OCI-LY1 (cell line): ENCODE measurements around the gene SLC6A3.
A peak's percentile ranks its signal among the peaks of the same experiment; 100 is the strongest.

Experiments
- H2AFZ ChIP-seq: fragments of 200-600 bp; sonication (generic), shearing (Covaris generic); 2 replicates; pipeline ENCODE4 v1.6.0; 2014; ENCODE audit warnings: antibody characterized with exemption, mild to moderate bottlenecking, low read length
- H3F3A ChIP-seq: fragments of 200-600 bp; sonication (generic), shearing (Covaris generic); 2 replicates; pipeline ENCODE4 v1.6.0; 2014; ENCODE audit warnings: mild to moderate bottlenecking, antibody characterized with exemption, low read length, moderate library complexity; ENCODE audit not compliant: insufficient read depth
- H3K27ac ChIP-seq: fragments of 200-600 bp; sonication (generic); 2 replicates; pipeline ENCODE4 v1.5.1; 2014; ENCODE audit warnings: low read length, mixed run types, mild to moderate bottlenecking, low read depth; ENCODE audit not compliant: poor library complexity, severe bottlenecking
- H3K27me3 ChIP-seq: fragments of 200-600 bp; sonication (generic); 2 replicates; pipeline ENCODE4 v1.6.0; 2014; ENCODE audit warnings: antibody characterized with exemption, mild to moderate bottlenecking, low read length, moderate library complexity; ENCODE audit not compliant: insufficient read depth
- H3K36me3 ChIP-seq: fragments of 200-600 bp; sonication (generic); 2 replicates; pipeline ENCODE4 v1.6.1; 2014; ENCODE audit warnings: mild to moderate bottlenecking, antibody characterized with exemption, low read length, moderate library complexity, mixed read lengths; ENCODE audit not compliant: insufficient read depth
- H3K4me1 ChIP-seq: fragments of 200-600 bp; sonication (generic); 2 replicates; pipeline ENCODE4 v1.5.1; 2014; ENCODE audit warnings: mild to moderate bottlenecking, low read length, moderate library complexity; ENCODE audit not compliant: insufficient read depth, severe bottlenecking
- H3K4me2 ChIP-seq: fragments of 200-600 bp; sonication (generic), shearing (Covaris generic); 2 replicates; pipeline ENCODE4 v1.6.1; 2014; ENCODE audit warnings: low read length
- H3K4me3 ChIP-seq: fragments of 200-600 bp; sonication (generic); 2 replicates; pipeline ENCODE4 v1.5.1; 2014; ENCODE audit warnings: low read length, low read depth, mild to moderate bottlenecking, mixed read lengths; ENCODE audit not compliant: poor library complexity, severe bottlenecking
- H3K79me2 ChIP-seq: fragments of 200-600 bp; shearing (Covaris generic); 2 replicates; pipeline ENCODE4 v1.6.1; 2016; ENCODE audit warnings: mixed run types, low read length, mixed read lengths; ENCODE audit not compliant: insufficient read depth
- H3K9ac ChIP-seq: fragments of 200-600 bp; sonication (generic), shearing (Covaris generic); 2 replicates; pipeline ENCODE4 v1.6.1; 2014; ENCODE audit warnings: mild to moderate bottlenecking, low read length, mixed read lengths
- H3K9me2 ChIP-seq: fragments of 200-600 bp; sonication (generic), shearing (Covaris generic); 2 replicates; pipeline ENCODE4 v1.6.1; 2014; ENCODE audit warnings: low read depth, mild to moderate bottlenecking, low read length, mixed read lengths
- H3K9me3 ChIP-seq: fragments of 200-600 bp; shearing (Covaris generic); 2 replicates; pipeline ENCODE4 v1.6.1; 2014; ENCODE audit warnings: low read length, mixed read lengths
- H4K20me1 ChIP-seq: fragments of 200-600 bp; sonication (generic), shearing (Covaris generic); 2 replicates; pipeline ENCODE4 v1.6.0; 2016; ENCODE audit warnings: mild to moderate bottlenecking, low read length; ENCODE audit not compliant: insufficient read depth
- EZH2 ChIP-seq: fragments of 200-600 bp; sonication (generic), shearing (Covaris generic); IDR thresholded peaks from 2 replicates; pipeline ENCODE4 v1.8.0; 2017; ENCODE audit warnings: borderline replicate concordance, mixed run types, mild to moderate bottlenecking, antibody characterized with exemption, low read length, moderate library complexity, mixed read lengths
- TF ChIP-seq, protein P1 (sequence below): fragments of 200-600 bp; sonication (generic), shearing (Covaris generic); IDR thresholded peaks from 2 replicates; pipeline ENCODE4 v1.5.1; 2017; ENCODE audit warnings: mild to moderate bottlenecking, antibody characterized with exemption, low read length, moderate library complexity, mixed read lengths

The SLC6A3 gene

DNA sequence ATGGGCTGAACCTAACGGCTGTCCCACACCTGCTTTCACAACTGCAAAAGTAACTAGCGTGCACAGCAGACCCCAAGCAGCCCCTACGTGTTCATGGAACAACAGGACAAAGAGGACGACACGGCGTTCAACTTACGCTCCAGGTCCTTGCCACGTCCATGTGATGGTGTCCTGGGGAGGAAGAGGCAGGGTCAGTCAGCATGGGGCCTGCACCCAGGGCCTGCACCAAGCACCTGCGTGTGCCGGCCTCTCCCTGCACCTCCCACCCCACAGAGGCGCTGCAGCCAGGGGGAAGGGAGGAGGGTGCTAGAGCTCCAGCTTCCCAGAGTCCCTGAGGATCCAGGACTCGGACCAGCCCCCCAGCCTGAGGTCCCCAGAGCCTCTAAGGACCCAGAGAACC is 35.6 kb upstream of the SLC6A3 start:
- Histone ChIP-seq H3K4me3 (no peak overlapping the region), H3F3A (no peaks in the 10 kb centered on the region), H3K9ac (no peak overlapping the region), H3K9me2 (no peaks in the 10 kb centered on the region), H3K9me3 (no peaks in the 10 kb centered on the region), H2AFZ (no peak overlapping the region), H3K36me3 (peaks cover 15% of the 10 kb centered on the region), H3K4me2 (no peak overlapping the region), H4K20me1 (no peaks in the 10 kb centered on the region), H3K27me3 (no peaks in the 10 kb centered on the region), H3K4me1 (peaks cover 24% of the 10 kb centered on the region), H3K79me2 (no peaks in the 10 kb centered on the region), H3K27ac (peak overlapping the region; percentile 16)
- TF ChIP-seq, protein P1, sequence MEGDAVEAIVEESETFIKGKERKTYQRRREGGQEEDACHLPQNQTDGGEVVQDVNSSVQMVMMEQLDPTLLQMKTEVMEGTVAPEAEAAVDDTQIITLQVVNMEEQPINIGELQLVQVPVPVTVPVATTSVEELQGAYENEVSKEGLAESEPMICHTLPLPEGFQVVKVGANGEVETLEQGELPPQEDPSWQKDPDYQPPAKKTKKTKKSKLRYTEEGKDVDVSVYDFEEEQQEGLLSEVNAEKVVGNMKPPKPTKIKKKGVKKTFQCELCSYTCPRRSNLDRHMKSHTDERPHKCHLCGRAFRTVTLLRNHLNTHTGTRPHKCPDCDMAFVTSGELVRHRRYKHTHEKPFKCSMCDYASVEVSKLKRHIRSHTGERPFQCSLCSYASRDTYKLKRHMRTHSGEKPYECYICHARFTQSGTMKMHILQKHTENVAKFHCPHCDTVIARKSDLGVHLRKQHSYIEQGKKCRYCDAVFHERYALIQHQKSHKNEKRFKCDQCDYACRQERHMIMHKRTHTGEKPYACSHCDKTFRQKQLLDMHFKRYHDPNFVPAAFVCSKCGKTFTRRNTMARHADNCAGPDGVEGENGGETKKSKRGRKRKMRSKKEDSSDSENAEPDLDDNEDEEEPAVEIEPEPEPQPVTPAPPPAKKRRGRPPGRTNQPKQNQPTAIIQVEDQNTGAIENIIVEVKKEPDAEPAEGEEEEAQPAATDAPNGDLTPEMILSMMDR, result no peak
- TF ChIP-seq EZH2, result no peak

DNA sequence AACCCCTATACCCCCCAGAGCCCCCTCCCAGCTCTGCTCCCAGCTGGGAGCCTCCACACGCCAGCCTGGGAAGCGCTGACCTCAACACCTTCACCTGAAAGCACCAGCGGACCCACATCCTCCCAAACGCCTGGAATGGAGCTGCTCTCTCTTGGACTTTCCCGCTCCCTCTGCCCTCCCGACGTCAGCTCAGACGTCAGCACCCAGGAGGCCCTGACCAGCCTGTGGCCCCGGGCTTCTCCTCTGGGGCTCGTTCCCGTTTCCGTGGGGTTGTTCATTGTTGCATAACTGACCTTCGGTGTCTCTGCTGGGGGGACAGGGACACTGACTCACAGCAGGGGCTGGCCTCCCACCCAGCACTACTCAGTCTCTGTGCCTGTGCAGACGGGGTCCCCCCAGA is 35.0 kb upstream of the SLC6A3 start:
- H3K4me2 ChIP-seq, result no peak overlapping the region
- no peaks in the 10 kb centered on the region for H4K20me1 ChIP-seq
- peaks cover 11% of the 10 kb centered on the region for H3K36me3 ChIP-seq
- no peaks in the 10 kb centered on the region for H3K9me3 ChIP-seq
- no peak overlapping the region for H2AFZ ChIP-seq
- H3K4me3 ChIP-seq, result no peak overlapping the region
- no peaks in the 10 kb centered on the region for H3K27me3 ChIP-seq
- TF ChIP-seq EZH2, result no peak
- TF ChIP-seq, protein P1, result no peak
- no peaks in the 10 kb centered on the region for H3K79me2 ChIP-seq
- no peaks in the 10 kb centered on the region for H3K9me2 ChIP-seq
- no peak overlapping the region for H3K27ac ChIP-seq
- no peak overlapping the region for H3K9ac ChIP-seq
- peaks cover 20% of the 10 kb centered on the region for H3K4me1 ChIP-seq
- H3F3A ChIP-seq, result no peaks in the 10 kb centered on the region

DNA sequence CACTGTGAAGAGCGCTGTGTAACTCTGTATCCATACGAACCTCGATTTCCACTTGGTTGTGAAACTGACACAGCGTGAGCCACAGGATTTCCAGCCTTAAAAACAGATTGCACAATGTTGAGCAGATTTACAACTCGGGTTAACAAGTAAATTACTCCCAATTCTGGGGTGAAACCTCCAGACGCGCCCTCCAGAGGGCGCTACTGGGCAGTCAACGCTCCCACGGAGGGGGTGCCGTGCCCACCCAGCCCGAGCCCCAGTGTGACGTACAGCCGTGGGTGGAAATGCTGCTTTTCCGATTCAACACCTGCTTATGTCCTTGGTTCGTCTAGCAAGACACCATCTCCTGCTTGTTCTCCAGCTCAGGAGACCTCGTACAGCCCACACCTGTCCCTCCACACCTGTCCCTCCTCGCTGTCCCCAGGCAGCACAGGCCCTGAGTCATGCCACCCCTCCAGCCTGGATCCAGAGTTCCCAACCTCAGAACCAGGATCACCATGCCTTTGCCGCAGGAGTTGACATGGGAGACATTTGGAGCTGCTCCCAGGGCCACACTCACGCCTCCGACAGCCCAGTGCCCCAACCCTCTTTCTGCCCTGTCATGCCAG is 34.4 kb upstream of the SLC6A3 start:
- H3F3A ChIP-seq, result no peaks in the 10 kb centered on the region
- no peak overlapping the region for H3K4me2 ChIP-seq
- H2AFZ ChIP-seq, result no peak overlapping the region
- peaks cover 15% of the 10 kb centered on the region for H3K4me1 ChIP-seq
- H3K79me2 ChIP-seq, result no peaks in the 10 kb centered on the region
- H3K36me3 ChIP-seq, result peaks cover 16% of the 10 kb centered on the region
- H3K27me3 ChIP-seq, result no peaks in the 10 kb centered on the region
- no peak overlapping the region for H3K4me3 ChIP-seq
- no peak overlapping the region for H3K9ac ChIP-seq
- H3K9me3 ChIP-seq, result no peaks in the 10 kb centered on the region
- TF ChIP-seq EZH2, result no peak
- TF ChIP-seq, protein P1, result peak; percentile 72
- H3K9me2 ChIP-seq, result no peaks in the 10 kb centered on the region
- H4K20me1 ChIP-seq, result no peaks in the 10 kb centered on the region
- H3K27ac ChIP-seq, result no peak overlapping the region
